CD4-positive, alpha-beta memory T cell (primary cell): Measurements from ENCODE around the gene ABCG4. TPM values are rescaled to one million over a fixed set of nuclear protein-coding genes. Genes with fewer than 3 reads are reported as not detected.

Experiments used
- CTCF ChIA-PET: fragments of 350-600 bp; sonication (Branson Sonifier 250); formaldehyde crosslinking; loops from one replicate; lab custom pipeline; 2021; ENCODE audit warnings: inconsistent platforms; ENCODE audit not compliant: partially characterized antibody; lab: Charles Lee
- POLR2A ChIA-PET: fragments of 350-600 bp; sonication (Branson Sonifier 250); formaldehyde crosslinking; loops from one replicate; lab custom pipeline; 2021; ENCODE audit not compliant: partially characterized antibody; lab: Charles Lee
- DNase-seq, 5 donors: peaks; one replicate each; pipeline versions ENCODE4 v3.0.0 to v3.0.0-alpha.2; 2020 to 2022; ENCODE audit warnings: mixed read lengths in 1 of 5
- H3K27ac ChIP-seq: one replicate; pipeline ENCODE4 v1.7.0; 2013; ENCODE audit warnings: low read depth, low read length
- H3K27me3 ChIP-seq: 2 replicates; pipeline ENCODE4 v1.7.0; 2013; ENCODE audit warnings: mild to moderate bottlenecking, low read length, moderate library complexity; ENCODE audit not compliant: insufficient read depth
- H3K36me3 ChIP-seq: 2 replicates; pipeline ENCODE4 v1.7.0; 2013; ENCODE audit warnings: mild to moderate bottlenecking, low read length, moderate library complexity; ENCODE audit not compliant: insufficient read depth
- H3K4me1 ChIP-seq: 2 replicates; pipeline ENCODE4 v1.7.0; 2013; ENCODE audit warnings: mild to moderate bottlenecking, low read length, moderate library complexity; ENCODE audit not compliant: insufficient read depth
- H3K4me3 ChIP-seq, 2 donors: one replicate each; pipeline ENCODE4 v1.7.0; 2013; ENCODE audit warnings: low read length in 2 of 2, mild to moderate bottlenecking in 1 of 2
- H3K9me3 ChIP-seq, 2 donors: one replicate each; pipeline ENCODE4 v1.7.0; 2013; ENCODE audit warnings: low read length in 2 of 2, control low read depth in 1 of 2; ENCODE audit not compliant: control insufficient read depth in 1 of 2
- H3K27ac Mint-ChIP-seq, 7 donors: one replicate each; pipeline ENCODE4 v1.8.0; 2020 to 2021; ENCODE audit warnings: mixed read lengths in 7 of 7, mild to moderate bottlenecking in 6 of 7, inconsistent platforms in 3 of 7, moderate library complexity in 3 of 7
- H3K27me3 Mint-ChIP-seq, 2 donors: one replicate each; pipeline ENCODE4 v1.8.0; 2020 to 2021; ENCODE audit warnings: mixed read lengths in 2 of 2
- H3K36me3 Mint-ChIP-seq, 2 donors: one replicate each; pipeline ENCODE4 v1.8.0; 2020 to 2021; ENCODE audit warnings: mixed read lengths in 2 of 2, inconsistent platforms in 1 of 2, mild to moderate bottlenecking in 1 of 2
- H3K4me1 Mint-ChIP-seq, 4 donors: one replicate each; pipeline ENCODE4 v1.8.0; 2020 to 2021; ENCODE audit warnings: mixed read lengths in 4 of 4, mild to moderate bottlenecking in 1 of 4
- H3K4me3 Mint-ChIP-seq, 8 donors: one replicate each; pipeline ENCODE4 v1.8.0; 2020 to 2021; ENCODE audit warnings: mixed read lengths in 8 of 8, mild to moderate bottlenecking in 7 of 8, moderate library complexity in 6 of 8, inconsistent platforms in 3 of 8
- H3K9me3 Mint-ChIP-seq, 8 donors: one replicate each; pipeline ENCODE4 v1.8.0; 2020 to 2021; ENCODE audit warnings: mixed read lengths in 8 of 8, mild to moderate bottlenecking in 5 of 8, inconsistent platforms in 3 of 8, moderate library complexity in 1 of 8
- intact Hi-C: fragments of 100-400 bp; cut with micrococcal nuclease; formaldehyde crosslinking; loops from one replicate; pipeline ENCODE4 v1.15.1; 2023
- polyA plus RNA-seq, 2 donors: library from polyadenylated mRNA; unstranded; fragments of 300-500 nt; fragmentation: Illumina TruSeq; gene quantifications; one replicate each; pipeline ENCODE4 v1.2.3, GENCODE V29; 2021
- total RNA-seq, 2 experiments: library from RNA; stranded (reverse); gene quantifications; one replicate each; pipeline ENCODE4 v1.2.3, GENCODE V29; 2021

Gene ABCG4
- total and polyA plus RNA-seq, 4 experiments from 2014 or later, result 0.09 TPM; not detected in 3

- Histone ChIP-seq H3K9me3 (no peaks in the 10 kb centered on the region), H3K4me1 (peaks cover 44% of the 10 kb centered on the region), H3K4me3 (no peak overlapping the region), H3K27me3 (no peaks in the 10 kb centered on the region), H3K27ac (no peak overlapping the region), H3K36me3 (peaks cover 37% of the 10 kb centered on the region)
- ChIA-PET POLR2A (interaction anchor here (0.8 to 13.3 kb wide), 6 partner anchors 9 to 29 kb away, joined by 3 to 210 read pairs (median 28); partner anchors contain the start of genes DPAGT1 and HMBS), CTCF (no interaction called here)
- peak overlapping the region in 3 of 7 donors; percentile 72 to 97 (median 77) for H3K27ac Mint-ChIP-seq
- H3K4me3 Mint-ChIP-seq, result no peak overlapping the region
- peaks cover 19 to 53% (median 33%) of the 10 kb centered on the region in 4 donors for H3K4me1 Mint-ChIP-seq
- H3K27me3 Mint-ChIP-seq, result no peaks in the 10 kb centered on the region
- peaks cover 45 to 47% of the 10 kb centered on the region in 2 donors for H3K36me3 Mint-ChIP-seq
- no peaks in the 10 kb centered on the region for H3K9me3 Mint-ChIP-seq
- intact Hi-C loops, result no loop called here
- DNase-seq, result no peak
Measured at GRCh38 chr11:119114351-119114750, 34.5 kb upstream of the ABCG4 start.

GRCh38 chr11:119115484-119116234 lies 33.2 kb upstream of the ABCG4 start:
- no peaks in the 10 kb centered on the region for H3K27me3 Mint-ChIP-seq
- no peaks in the 10 kb centered on the region for H3K9me3 Mint-ChIP-seq
- H3K36me3 ChIP-seq, result peaks cover 37% of the 10 kb centered on the region
- ChIA-PET CTCF (interaction anchor here (0.6 to 1.7 kb wide), 5 partner anchors 10 to 90 kb away, joined by 3 to 5 read pairs (median 4); partner anchors contain the start of gene CBL), POLR2A (interaction anchor here (0.6 to 9.3 kb wide), 10 partner anchors 9 to 205 kb away, joined by 3 to 109 read pairs (median 6); partner anchors contain the start of genes C2CD2L, DPAGT1, HMBS and VPS11)
- H3K27ac Mint-ChIP-seq, result peak overlapping the region; percentile 83 to 97 (median 97)
- peak overlapping the region; percentile 63 for H3K27ac ChIP-seq
- H3K9me3 ChIP-seq, result no peaks in the 10 kb centered on the region
- peaks cover 38 to 43% of the 10 kb centered on the region in 2 donors for H3K36me3 Mint-ChIP-seq
- no peaks in the 10 kb centered on the region for H3K27me3 ChIP-seq
- H3K4me1 Mint-ChIP-seq, result peaks cover 17 to 51% (median 30%) of the 10 kb centered on the region in 4 donors
- peak overlapping the region; percentile 75 to 87 (median 86) for H3K4me3 Mint-ChIP-seq
- peak overlapping the region in 1 of 2 donors; percentile 38 for H3K4me3 ChIP-seq
- peak; percentile 56 to 65 (median 58) for DNase-seq
- peaks cover 37% of the 10 kb centered on the region for H3K4me1 ChIP-seq
- intact Hi-C loops, result no loop called here

- H3K9me3 Mint-ChIP-seq, result no peaks in the 10 kb centered on the region
- peak overlapping the region; percentile 36 to 87 (median 84) for H3K4me3 Mint-ChIP-seq
- Histone ChIP-seq H3K27me3 (no peaks in the 10 kb centered on the region), H3K4me3 (no peak overlapping the region), H3K27ac (peak overlapping the region; percentile 63), H3K9me3 (no peaks in the 10 kb centered on the region), H3K4me1 (peaks cover 42% of the 10 kb centered on the region), H3K36me3 (peaks cover 31% of the 10 kb centered on the region)
- ChIA-PET CTCF (interaction anchor here (1.2 to 1.7 kb wide), 4 partner anchors 10 to 90 kb away, joined by 3 to 5 read pairs (median 4); partner anchors contain the start of gene CBL), POLR2A (interaction anchor here (1.2 to 9.3 kb wide), 8 partner anchors 9 to 205 kb away, joined by 3 to 109 read pairs (median 10); partner anchors contain the start of genes C2CD2L, DPAGT1, HMBS and VPS11)
- no peak for DNase-seq
- H3K36me3 Mint-ChIP-seq, result peaks cover 35 to 37% of the 10 kb centered on the region in 2 donors
- H3K27ac Mint-ChIP-seq, result peak overlapping the region in 6 of 7 donors; percentile 83 to 97 (median 97)
- no peaks in the 10 kb centered on the region for H3K27me3 Mint-ChIP-seq
- intact Hi-C loops, result no loop called here
- peaks cover 22 to 56% (median 33%) of the 10 kb centered on the region in 4 donors for H3K4me1 Mint-ChIP-seq
Measured at GRCh38 chr11:119116235-119116594, 32.6 kb upstream of the ABCG4 start.

- Histone ChIP-seq H3K9me3 (no peaks in the 10 kb centered on the region), H3K27me3 (no peaks in the 10 kb centered on the region), H3K4me1 (peaks cover 42% of the 10 kb centered on the region), H3K36me3 (peaks cover 28% of the 10 kb centered on the region), H3K27ac (peak overlapping the region; percentile 63), H3K4me3 (no peak overlapping the region)
- H3K27me3 Mint-ChIP-seq, result no peaks in the 10 kb centered on the region
- DNase-seq, result no peak
- H3K4me3 Mint-ChIP-seq, result peak overlapping the region in 4 of 8 donors; percentile 24 to 53 (median 38)
- peaks cover 31 to 35% of the 10 kb centered on the region in 2 donors for H3K36me3 Mint-ChIP-seq
- intact Hi-C loops, result no loop called here
- POLR2A ChIA-PET, result interaction anchor here (0.6 to 9.3 kb wide), 6 partner anchors 9 to 49 kb away, joined by 3 to 109 read pairs (median 22); partner anchors contain the start of genes C2CD2L, DPAGT1, HMBS and VPS11
- H3K4me1 Mint-ChIP-seq, result peaks cover 23 to 59% (median 32%) of the 10 kb centered on the region in 4 donors
- no peaks in the 10 kb centered on the region for H3K9me3 Mint-ChIP-seq
- H3K27ac Mint-ChIP-seq, result peak overlapping the region in 4 of 7 donors; percentile 32 to 88 (median 80)
- CTCF ChIA-PET, result interaction anchor here (1.2 to 1.7 kb wide), 4 partner anchors 10 to 89 kb away, joined by 3 to 5 read pairs (median 4); partner anchors contain the start of gene CBL
Measured at GRCh38 chr11:119116601-119117000, 32.3 kb upstream of the ABCG4 start.

DNA sequence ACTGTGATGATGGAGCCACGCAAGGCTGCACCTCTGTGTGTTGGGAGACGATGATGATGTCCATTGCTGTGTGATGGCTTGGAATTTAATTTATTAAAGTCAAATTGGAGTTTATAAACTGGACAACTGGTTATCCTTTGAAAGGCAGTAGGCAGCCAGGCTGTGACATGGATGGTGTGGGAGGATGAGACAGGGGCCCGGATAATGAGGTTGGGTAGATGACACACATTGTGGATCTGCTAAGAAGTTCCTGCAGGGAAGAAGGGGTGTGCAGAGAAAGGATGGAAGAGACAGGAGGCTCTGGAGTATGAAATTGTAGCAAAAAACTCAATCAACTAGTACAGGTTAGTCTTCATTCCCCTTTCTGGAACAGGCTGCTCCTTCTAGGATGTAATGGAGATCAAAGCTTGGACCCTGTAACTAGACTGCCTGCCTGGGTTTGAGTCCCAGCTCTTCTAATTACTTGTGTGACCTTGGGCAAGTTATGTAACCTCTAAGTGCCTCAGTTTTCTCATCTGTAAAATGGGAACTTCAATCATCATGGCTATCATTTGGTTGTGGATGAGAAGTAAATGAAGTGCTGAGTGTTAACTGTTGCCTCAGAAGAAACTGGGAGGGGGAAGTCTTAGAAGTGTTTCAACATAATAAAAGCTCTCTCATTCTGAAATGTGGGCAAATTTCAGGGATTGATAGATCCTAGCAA lies 31.7 kb upstream of the ABCG4 start:
- Mint-ChIP-seq H3K27me3 (no peaks in the 10 kb centered on the region), H3K27ac (peak overlapping the region in 6 of 7 donors; percentile 32 to 88 (median 76)), H3K9me3 (no peaks in the 10 kb centered on the region), H3K4me3 (peak overlapping the region in 2 of 8 donors; percentile 47 to 49), H3K36me3 (peaks cover 27 to 36% of the 10 kb centered on the region in 2 donors), H3K4me1 (peaks cover 24 to 61% (median 33%) of the 10 kb centered on the region in 4 donors)
- intact Hi-C loops, result no loop called here
- ChIA-PET POLR2A (interaction anchor here (0.6 to 9.3 kb wide), 5 partner anchors 9 to 32 kb away, joined by 3 to 118 read pairs (median 32); partner anchors contain the start of genes C2CD2L, DPAGT1 and HMBS), CTCF (interaction anchor here (1.0 to 1.9 kb wide), 5 partner anchors 8 to 89 kb away, joined by 3 to 6 read pairs (median 5); partner anchors contain the start of genes CBL and DPAGT1)
- no peak for DNase-seq
- Histone ChIP-seq H3K27me3 (no peaks in the 10 kb centered on the region), H3K9me3 (no peaks in the 10 kb centered on the region), H3K36me3 (peaks cover 22% of the 10 kb centered on the region), H3K4me3 (no peak overlapping the region), H3K27ac (no peak overlapping the region), H3K4me1 (peaks cover 45% of the 10 kb centered on the region)

DNA sequence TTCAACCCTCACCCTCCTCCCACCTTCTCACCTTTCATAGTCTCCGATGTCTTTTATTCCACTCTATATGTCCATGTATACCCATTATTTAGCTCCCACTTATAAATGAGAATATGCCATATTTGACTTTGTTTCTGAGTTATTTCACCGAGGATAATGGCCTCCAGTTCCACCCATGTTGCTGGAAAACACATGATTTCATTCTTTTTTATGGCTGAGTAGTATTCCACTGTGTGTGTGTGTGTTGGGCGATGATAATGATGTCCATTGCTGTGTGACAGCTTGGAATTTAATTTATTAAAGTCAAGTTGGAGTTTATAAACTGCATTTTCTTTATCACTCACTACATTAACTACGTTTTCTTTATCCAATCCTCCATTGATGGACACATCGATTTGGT lies 30.6 kb upstream of the ABCG4 start:
- DNase-seq, result no peak
- Histone ChIP-seq H3K9me3 (no peaks in the 10 kb centered on the region), H3K4me3 (no peak overlapping the region), H3K27me3 (no peaks in the 10 kb centered on the region), H3K36me3 (peaks cover 12% of the 10 kb centered on the region), H3K4me1 (peaks cover 56% of the 10 kb centered on the region), H3K27ac (no peak overlapping the region)
- no peaks in the 10 kb centered on the region for H3K9me3 Mint-ChIP-seq
- ChIA-PET CTCF (interaction anchor here (1.0 to 1.9 kb wide), 5 partner anchors 9 to 32 kb away, joined by 3 to 6 read pairs (median 3); partner anchors contain the start of genes C2CD2L and DPAGT1), POLR2A (interaction anchor here (0.8 to 9.3 kb wide), 6 partner anchors 10 to 149 kb away, joined by 3 to 118 read pairs (median 20); partner anchors contain the start of genes C2CD2L, DPAGT1 and VPS11)
- peaks cover 31 to 64% (median 42%) of the 10 kb centered on the region in 4 donors for H3K4me1 Mint-ChIP-seq
- H3K27me3 Mint-ChIP-seq, result no peaks in the 10 kb centered on the region
- peaks cover 18 to 34% of the 10 kb centered on the region in 2 donors for H3K36me3 Mint-ChIP-seq
- H3K4me3 Mint-ChIP-seq, result no peak overlapping the region
- intact Hi-C loops, result no loop called here
- peak overlapping the region in 1 of 7 donors; percentile 13 for H3K27ac Mint-ChIP-seq
